SK-N-SH (cell line): ENCODE data around the gene SKOR2. TPM values are rescaled to one million over a fixed set of nuclear protein-coding genes. Genes with fewer than 3 reads are reported as not detected.

Experiments used
- CTCF ChIA-PET: fragments of 300-600, 350-600 bp; formaldehyde crosslinking; extraction: SDS; loops from one replicate; lab custom pipeline; 2021; lab: Yijun Ruan, JAX
- POLR2A ChIA-PET: fragments of 350-600 bp; sonication (Branson Sonifier 250); formaldehyde crosslinking; extraction: SDS; loops from one replicate; lab custom pipeline; 2020; ENCODE audit warnings: antibody characterized with exemption, inconsistent platforms; lab: Yijun Ruan, JAX
- DNase-seq: peaks from one replicate; pipeline ENCODE4 v3.0.0; 2012
- H2AFZ ChIP-seq: fragments of 200-600 bp; sonication (generic); 2 replicates; pipeline ENCODE4 v1.8.1; 2016; ENCODE audit warnings: antibody characterized with exemption, mild to moderate bottlenecking, low read depth
- H3F3A ChIP-seq: fragments of 200-600 bp; sonication (generic); replicated peaks from 2 replicates; pipeline ENCODE3; 2016; ENCODE audit warnings: antibody characterized with exemption, mild to moderate bottlenecking; ENCODE audit not compliant: insufficient read depth
- H3K27ac ChIP-seq, 2 experiments: fragments of 200-500 bp in 1 of 2; fragments of 200-600 bp in 1 of 2; sonication (Bioruptor generic) in 1 of 2; sonication (generic), shearing (Covaris generic) in 1 of 2; 2 replicates each; pipeline versions ENCODE4 v1.5.1 to v1.6.1; 2014 to 2016; ENCODE audit warnings: low read depth in 2 of 2, inconsistent platforms in 1 of 2, low read length in 1 of 2, mild to moderate bottlenecking in 1 of 2, mixed read lengths in 1 of 2
- H3K27me3 ChIP-seq: fragments of 200-600 bp; sonication (generic), shearing (Covaris generic); 2 replicates; pipeline ENCODE4 v1.6.1; 2016; ENCODE audit warnings: mixed run types; ENCODE audit not compliant: insufficient read depth
- H3K36me3 ChIP-seq, 2 experiments: fragments of 200-500 bp in 1 of 2; fragments of 200-600 bp in 1 of 2; sonication (Bioruptor generic) in 1 of 2; sonication (generic) in 1 of 2; replicated peaks in 1 of 2; 2 replicates each; pipeline versions ENCODE3 to v1.5.1; 2014 to 2016; ENCODE audit warnings: low read length in 1 of 2, mild to moderate bottlenecking in 1 of 2; ENCODE audit not compliant: insufficient read depth in 2 of 2, control insufficient read depth in 1 of 2
- H3K4me1 ChIP-seq, 2 experiments: fragments of 200-500 bp in 1 of 2; fragments of 200-600 bp in 1 of 2; sonication (Bioruptor generic) in 1 of 2; sonication (generic), shearing (Covaris generic) in 1 of 2; 2 replicates each; pipeline versions ENCODE4 v1.5.1 to v1.6.1; 2014 to 2016; ENCODE audit warnings: low read depth in 1 of 2, low read length in 1 of 2, mixed run types in 1 of 2; ENCODE audit not compliant: insufficient read depth in 2 of 2, control insufficient read depth in 1 of 2
- H3K4me2 ChIP-seq: fragments of 200-600 bp; sonication (generic), shearing (Covaris generic); 2 replicates; pipeline ENCODE4 v1.6.1; 2017; ENCODE audit warnings: mixed run types
- H3K4me3 ChIP-seq, 2 experiments: fragments of 200-500 bp in 1 of 2; fragments of 200-600 bp in 1 of 2; sonication (Bioruptor generic) in 1 of 2; sonication (generic), shearing (Covaris generic) in 1 of 2; 2 replicates each; pipeline versions ENCODE4 v1.5.1 to v1.8.1; 2014 to 2016; ENCODE audit warnings: low read depth in 2 of 2, inconsistent platforms in 1 of 2, low read length in 1 of 2, mild to moderate bottlenecking in 1 of 2, mixed read lengths in 1 of 2, moderate library complexity in 1 of 2
- H3K79me2 ChIP-seq: fragments of 200-600 bp; sonication (generic); 2 replicates; pipeline ENCODE4 v1.8.1; 2017; ENCODE audit warnings: mild to moderate bottlenecking; ENCODE audit not compliant: insufficient read depth
- H3K9ac ChIP-seq: fragments of 200-600 bp; sonication (generic); 2 replicates; pipeline ENCODE4 v1.6.1; 2017; ENCODE audit warnings: mixed run types
- H3K9me2 ChIP-seq: fragments of 200-600 bp; sonication (generic); 2 replicates; pipeline ENCODE4 v1.6.1; 2017; ENCODE audit warnings: mixed run types
- H3K9me3 ChIP-seq: fragments of 200-600 bp; sonication (generic); 2 replicates; pipeline ENCODE4 v1.6.1; 2017; ENCODE audit warnings: mixed run types, mild to moderate bottlenecking, moderate library complexity
- H4K20me1 ChIP-seq: fragments of 200-600 bp; sonication (generic); 2 replicates; pipeline ENCODE4 v1.6.1; 2017; ENCODE audit warnings: mild to moderate bottlenecking, mixed run types; ENCODE audit not compliant: insufficient read depth
- ELF1 ChIP-seq: IDR thresholded peaks from 2 replicates; pipeline ENCODE4 v1.4.0; 2012
- EP300 ChIP-seq, 2 experiments: IDR thresholded peaks; 2 replicates each; pipeline versions ENCODE4 v1.4.0 to v1.6.1; 2012; ENCODE audit warnings: borderline replicate concordance in 1 of 2, low read depth in 1 of 2, low read length in 1 of 2
- EZH2phosphoT487 ChIP-seq: fragments of 200-600 bp; sonication (generic); IDR thresholded peaks from 2 replicates; pipeline ENCODE4 v1.6.1; 2017; ENCODE audit warnings: low read depth, mixed run types, mild to moderate bottlenecking, antibody characterized with exemption, moderate library complexity, borderline replicate concordance
- FOSL2 ChIP-seq: IDR thresholded peaks from 2 replicates; pipeline ENCODE4 v1.4.0; 2012; ENCODE audit warnings: low read depth, mild to moderate bottlenecking, moderate library complexity, borderline replicate concordance
- FOXJ3 ChIP-seq: sonication (generic); formaldehyde crosslinking; IDR thresholded peaks from 2 replicates; pipeline ENCODE4 v1.5.1; 2020; ENCODE audit warnings: mild to moderate bottlenecking, missing genetic modification reagents
- GABPA ChIP-seq: IDR thresholded peaks from 2 replicates; pipeline ENCODE4 v1.4.0; 2012; ENCODE audit warnings: low read depth, mild to moderate bottlenecking
- MEF2A ChIP-seq: IDR thresholded peaks from 2 replicates; pipeline ENCODE4 v1.4.0; 2012; ENCODE audit warnings: low read depth, borderline replicate concordance
- MXI1 ChIP-seq: IDR thresholded peaks from 2 replicates; pipeline ENCODE4 v1.6.1; 2012; ENCODE audit warnings: mild to moderate bottlenecking, low read depth, low read length, improper control_type of control experiment
- NFIC ChIP-seq: IDR thresholded peaks from 2 replicates; pipeline ENCODE4 v1.4.0; 2012; ENCODE audit warnings: borderline replicate concordance
- POLR2AphosphoS5 ChIP-seq: IDR thresholded peaks from 2 replicates; pipeline ENCODE4 v1.6.1; 2012; ENCODE audit warnings: low read depth, low read length
- SMC3 ChIP-seq: IDR thresholded peaks from 2 replicates; pipeline ENCODE4 v1.6.1; 2012; ENCODE audit warnings: low read depth, low read length, improper control_type of control experiment
- TEAD4 ChIP-seq: IDR thresholded peaks from 2 replicates; pipeline ENCODE4 v1.4.0; 2012; ENCODE audit warnings: mild to moderate bottlenecking, borderline replicate concordance; ENCODE audit not compliant: insufficient read depth
- WGBS: methylation state at CpG from one replicate; pipeline ENCODE4 v1.1.6; 2017; ENCODE audit warnings: low lambda C conversion rate; 5-methylcytosine and 5-hydroxymethylcytosine counted together
- polyA plus RNA-seq, 3 experiments: library from polyadenylated mRNA; depleted of rRNA; stranded (reverse); fragments of >200 nt; gene quantifications; 2 replicates each; pipeline ENCODE4 v1.2.3, GENCODE V29; 2012
- TF ChIP-seq, protein P1 (sequence below): IDR thresholded peaks from 2 replicates; pipeline ENCODE4 v1.4.0; 2012; ENCODE audit warnings: low read depth, borderline replicate concordance
- TF ChIP-seq, protein P2 (sequence below): IDR thresholded peaks from 2 replicates; pipeline ENCODE4 v1.4.0; 2012; ENCODE audit warnings: low read depth
- TF ChIP-seq, protein P3 (sequence below): fragments of 150-350 bp; IDR thresholded peaks from 2 replicates; pipeline ENCODE4 v1.6.1; 2017; ENCODE audit warnings: antibody characterized with exemption, low read length, low read depth, borderline replicate concordance
- TF ChIP-seq, protein P4 (sequence below): IDR thresholded peaks from 2 replicates; pipeline ENCODE4 v1.4.0; 2012; ENCODE audit warnings: low read depth, borderline replicate concordance

Gene SKOR2
- polyA plus RNA-seq, 1 of the 3 experiments (the other 2 are of a cell fraction), result not detected

DNA sequence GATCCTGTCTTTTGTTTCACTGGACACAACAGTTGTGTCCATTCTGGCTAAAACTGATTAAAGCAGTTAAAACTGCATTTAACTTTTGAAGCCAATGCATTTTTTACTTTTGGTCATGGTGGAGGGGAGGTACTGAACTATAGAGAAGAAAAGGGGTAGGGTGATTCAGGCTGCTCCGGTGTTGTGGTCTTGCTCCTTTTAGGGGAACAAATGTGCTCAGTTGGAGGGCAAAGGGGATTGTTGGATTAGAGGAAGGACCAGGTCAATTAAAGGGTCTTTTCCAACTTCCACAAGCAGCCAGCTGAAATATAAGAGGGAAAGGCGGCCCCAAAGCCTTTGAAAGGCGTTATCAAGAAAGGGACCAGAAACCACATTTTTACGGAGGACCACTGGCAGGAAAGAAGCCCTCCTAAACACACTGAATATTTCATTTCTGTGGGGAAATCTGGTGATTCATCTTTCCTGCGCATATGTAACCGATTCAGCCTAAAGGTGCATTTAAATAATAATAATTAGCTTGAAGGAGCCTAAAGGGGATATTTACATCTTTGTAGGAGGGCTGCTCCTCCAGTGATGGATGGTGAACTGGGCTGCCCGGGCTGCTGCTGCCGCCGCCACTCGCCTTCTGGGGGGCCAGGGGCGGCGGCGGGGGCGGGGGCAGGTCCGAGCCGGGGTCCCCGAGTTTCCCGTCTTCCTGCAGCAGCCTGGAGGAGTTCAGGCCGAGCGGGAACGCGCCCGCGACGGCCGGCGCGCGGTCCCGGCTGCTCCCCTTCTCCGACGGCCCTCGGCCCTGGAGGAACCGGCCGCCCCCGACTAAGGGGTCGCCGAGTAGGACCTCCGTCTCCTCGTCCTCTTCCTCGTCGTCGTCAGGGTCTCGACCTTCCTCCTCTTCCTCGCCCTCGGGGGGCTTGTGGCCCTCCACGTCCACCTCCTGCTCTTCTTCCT lies 5.2 kb downstream of the SKOR2 start:
- Histone ChIP-seq H3K4me1 (peaks cover 0 to 2% of the 10 kb centered on the region in 2 experiments; a peak in 1 of 4 replicates), H2AFZ (no peak overlapping the region), H3K27me3 (peaks cover 41% of the 10 kb centered on the region), H3K9me3 (0 out of 2 replicates have a peak, but pooled peaks cover 3% of the 10 kb centered on the region), H3K4me2 (no peak overlapping the region), H3K27ac (no peak overlapping the region), H3K9me2 (no peaks in the 10 kb centered on the region), H3K36me3 (no peaks in the 10 kb centered on the region), H3K9ac (no peak overlapping the region), H3K79me2 (no peaks in the 10 kb centered on the region), H4K20me1 (no peaks in the 10 kb centered on the region), H3F3A (no peaks in the 10 kb centered on the region), H3K4me3 (no peak overlapping the region)
- TF ChIP-seq MEF2A, result no peak
- TF ChIP-seq, protein P1, sequence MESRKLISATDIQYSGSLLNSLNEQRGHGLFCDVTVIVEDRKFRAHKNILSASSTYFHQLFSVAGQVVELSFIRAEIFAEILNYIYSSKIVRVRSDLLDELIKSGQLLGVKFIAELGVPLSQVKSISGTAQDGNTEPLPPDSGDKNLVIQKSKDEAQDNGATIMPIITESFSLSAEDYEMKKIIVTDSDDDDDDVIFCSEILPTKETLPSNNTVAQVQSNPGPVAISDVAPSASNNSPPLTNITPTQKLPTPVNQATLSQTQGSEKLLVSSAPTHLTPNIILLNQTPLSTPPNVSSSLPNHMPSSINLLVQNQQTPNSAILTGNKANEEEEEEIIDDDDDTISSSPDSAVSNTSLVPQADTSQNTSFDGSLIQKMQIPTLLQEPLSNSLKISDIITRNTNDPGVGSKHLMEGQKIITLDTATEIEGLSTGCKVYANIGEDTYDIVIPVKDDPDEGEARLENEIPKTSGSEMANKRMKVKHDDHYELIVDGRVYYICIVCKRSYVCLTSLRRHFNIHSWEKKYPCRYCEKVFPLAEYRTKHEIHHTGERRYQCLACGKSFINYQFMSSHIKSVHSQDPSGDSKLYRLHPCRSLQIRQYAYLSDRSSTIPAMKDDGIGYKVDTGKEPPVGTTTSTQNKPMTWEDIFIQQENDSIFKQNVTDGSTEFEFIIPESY, result no peak
- TF ChIP-seq, protein P2, sequence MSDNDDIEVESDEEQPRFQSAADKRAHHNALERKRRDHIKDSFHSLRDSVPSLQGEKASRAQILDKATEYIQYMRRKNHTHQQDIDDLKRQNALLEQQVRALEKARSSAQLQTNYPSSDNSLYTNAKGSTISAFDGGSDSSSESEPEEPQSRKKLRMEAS, result no peak
- peak; percentile 45; the same call in 1 of the 2 replicates for TF ChIP-seq EZH2phosphoT487
- ChIA-PET CTCF (interaction anchor here (0.5 to 9.6 kb wide), 23 partner anchors 8 to 531 kb away, joined by 3 to 135 read pairs (median 4); no protein-coding TSS in a partner anchor), POLR2A (no interaction called here)
- WGBS, result 18% methylated on average over 44 of the region's 47 CpGs
- no peak for DNase-seq

DNA sequence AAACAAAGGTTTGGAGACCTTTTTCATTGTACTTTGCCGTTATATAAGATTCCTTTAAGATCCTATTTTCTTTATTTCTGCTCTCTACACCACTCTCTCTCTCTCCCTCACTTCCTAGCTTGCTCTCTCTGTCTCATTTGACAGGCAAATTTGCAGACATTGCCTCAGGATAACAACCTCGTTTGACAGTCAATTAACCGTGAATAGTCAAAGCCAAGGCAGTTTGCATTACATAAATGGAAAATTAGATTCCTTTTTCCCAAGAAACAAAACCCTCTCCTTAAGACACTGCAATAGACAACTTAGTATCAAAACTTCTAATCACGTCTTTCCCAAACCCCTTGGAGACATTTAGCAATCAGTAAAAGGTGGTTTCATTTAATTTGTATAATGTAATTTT lies 7.4 kb downstream of the SKOR2 start:
- Histone ChIP-seq H2AFZ (no peak overlapping the region), H3K36me3 (no peaks in the 10 kb centered on the region), H3K4me1 (no peaks in the 10 kb centered on the region; a peak in 1 of 4 replicates), H3K27me3 (peaks cover 26% of the 10 kb centered on the region), H3K4me3 (no peak overlapping the region), H4K20me1 (no peaks in the 10 kb centered on the region), H3K4me2 (no peak overlapping the region), H3F3A (no peaks in the 10 kb centered on the region), H3K27ac (no peak overlapping the region), H3K9ac (no peak overlapping the region), H3K79me2 (no peaks in the 10 kb centered on the region), H3K9me2 (no peaks in the 10 kb centered on the region), H3K9me3 (0 out of 2 replicates have a peak, but pooled peaks cover 3% of the 10 kb centered on the region)
- DNase-seq, result no peak
- CTCF ChIA-PET, result interaction anchor here (0.6 to 1.0 kb wide), 4 partner anchors 12 to 511 kb away, joined by 3 read pairs; no protein-coding TSS in a partner anchor
- 3% methylated on average over 4 of the region's 4 CpGs for WGBS
- POLR2A ChIA-PET, result no interaction called here
- TF ChIP-seq FOSL2 (no peak), ELF1 (no peak), POLR2AphosphoS5 (no peak), NFIC (no peak), MXI1 (no peak), GABPA (no peak), MEF2A (no peak), SMC3 (no peak), EP300 (IDR thresholded peaks at IDR 0.05; ENCODE audit: borderline replicate concordance in 1 of 2, low read depth in 1 of 2, low read length in 1 of 2) (no peak), FOXJ3 (CRISPR knock-in tag) (no peak), TEAD4 (no peak)
- TF ChIP-seq, protein P3, sequence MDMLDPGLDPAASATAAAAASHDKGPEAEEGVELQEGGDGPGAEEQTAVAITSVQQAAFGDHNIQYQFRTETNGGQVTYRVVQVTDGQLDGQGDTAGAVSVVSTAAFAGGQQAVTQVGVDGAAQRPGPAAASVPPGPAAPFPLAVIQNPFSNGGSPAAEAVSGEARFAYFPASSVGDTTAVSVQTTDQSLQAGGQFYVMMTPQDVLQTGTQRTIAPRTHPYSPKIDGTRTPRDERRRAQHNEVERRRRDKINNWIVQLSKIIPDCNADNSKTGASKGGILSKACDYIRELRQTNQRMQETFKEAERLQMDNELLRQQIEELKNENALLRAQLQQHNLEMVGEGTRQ, result no peak
- TF ChIP-seq, protein P4, sequence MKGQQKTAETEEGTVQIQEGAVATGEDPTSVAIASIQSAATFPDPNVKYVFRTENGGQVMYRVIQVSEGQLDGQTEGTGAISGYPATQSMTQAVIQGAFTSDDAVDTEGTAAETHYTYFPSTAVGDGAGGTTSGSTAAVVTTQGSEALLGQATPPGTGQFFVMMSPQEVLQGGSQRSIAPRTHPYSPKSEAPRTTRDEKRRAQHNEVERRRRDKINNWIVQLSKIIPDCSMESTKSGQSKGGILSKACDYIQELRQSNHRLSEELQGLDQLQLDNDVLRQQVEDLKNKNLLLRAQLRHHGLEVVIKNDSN, result no peak
